ENCODE measurements around the gene IL1RAP.
"Not testable (repeated sequence)": the region's sequence is repeated elsewhere in the genome, so short reads cannot be mapped to it uniquely, and the experiment has no call there.

The IL1RAP gene

DNA sequence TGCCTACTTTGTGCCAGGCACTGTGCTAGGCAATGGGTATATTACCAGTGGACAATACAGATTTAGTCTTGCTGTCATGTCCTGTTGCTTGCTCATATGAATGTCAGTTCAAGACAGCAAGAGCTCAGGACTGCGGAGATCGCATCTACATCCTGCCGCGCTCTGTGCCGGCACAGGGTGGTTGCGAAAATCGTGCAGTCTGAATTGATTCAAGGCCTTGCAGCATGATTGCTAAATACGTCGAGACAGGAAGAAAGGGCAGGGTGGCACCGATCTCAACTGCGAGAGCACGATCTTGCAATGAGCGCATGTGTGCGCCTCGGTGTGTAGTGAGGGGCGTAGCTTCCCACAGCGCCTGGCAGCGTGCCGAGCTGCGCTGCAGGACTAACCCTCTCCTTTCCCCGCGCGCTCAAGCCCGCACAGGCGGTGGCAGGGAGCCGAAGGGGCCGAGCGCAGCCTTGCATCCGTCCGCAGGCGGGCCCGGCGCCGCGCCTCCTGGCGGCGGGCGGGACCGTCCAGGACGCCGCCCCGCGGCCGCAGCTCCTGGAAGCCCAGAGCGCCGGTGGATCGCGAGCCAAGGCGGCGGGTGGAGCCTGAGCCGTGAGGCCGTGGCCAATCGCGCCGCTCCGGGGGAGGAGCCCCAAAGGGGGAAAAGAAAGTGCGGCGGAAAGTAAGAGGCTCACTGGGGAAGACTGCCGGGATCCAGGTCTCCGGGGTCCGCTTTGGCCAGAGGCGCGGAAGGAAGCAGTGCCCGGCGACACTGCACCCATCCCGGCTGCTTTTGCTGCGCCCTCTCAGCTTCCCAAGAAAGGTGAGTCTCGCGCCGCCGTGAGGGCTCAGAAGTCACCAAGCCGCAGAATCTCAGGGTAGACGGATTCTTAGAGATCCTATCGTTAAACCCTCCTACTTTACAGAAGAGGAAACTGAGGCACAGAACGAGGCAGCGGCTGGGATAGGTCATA, at the start of gene IL1RAP:
Gene IL1RAP (plus strand): TSS at position 677 of the 962 bp plus-strand sequence. CDS start 50,205 bp downstream, outside the sequence.
- peak; percentile 90 to 95 for DNase-seq

DNA sequence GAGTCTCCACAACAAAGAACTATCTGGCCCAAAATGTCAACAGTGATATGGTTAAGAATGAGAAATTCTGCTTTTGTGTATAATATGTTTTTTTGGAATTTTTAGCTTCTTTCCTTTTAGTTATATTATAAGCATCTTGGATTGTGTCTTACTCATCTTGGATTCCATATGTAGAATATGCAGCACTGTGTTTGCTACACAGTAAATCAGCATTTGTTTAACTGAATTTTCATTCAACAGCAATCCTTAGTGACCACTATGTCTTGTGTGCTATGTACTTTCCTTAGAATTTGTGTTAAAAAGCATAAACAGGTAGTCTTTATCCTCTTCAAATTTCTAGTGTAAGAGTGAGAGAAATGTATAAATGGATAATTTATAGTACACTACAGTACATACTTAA, 46.0 kb upstream of the IL1RAP start:
- no peak for DNase-seq

DNA sequence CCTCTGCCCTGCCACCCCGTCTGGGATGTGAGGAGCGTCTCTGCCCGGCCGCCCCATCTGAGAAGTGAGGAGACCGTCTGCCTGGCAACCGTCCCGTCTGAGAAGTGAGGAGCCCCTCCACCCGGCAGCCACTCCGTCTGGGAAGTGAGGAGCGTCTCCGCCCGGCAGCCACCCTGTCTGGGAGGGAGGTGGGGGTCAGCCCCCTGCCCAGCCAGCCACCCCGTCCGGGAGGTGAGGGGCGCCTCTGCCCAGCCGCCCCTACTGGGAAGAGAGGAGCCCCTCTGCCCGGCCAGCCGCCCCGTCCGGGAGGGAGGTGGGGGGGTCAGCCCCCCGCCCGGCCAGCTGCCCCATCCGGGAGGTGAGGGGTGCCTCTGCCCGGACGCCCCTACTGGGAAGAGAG, 40.6 kb upstream of the IL1RAP start:
- DNase-seq, result not testable (repeated sequence)

DNA sequence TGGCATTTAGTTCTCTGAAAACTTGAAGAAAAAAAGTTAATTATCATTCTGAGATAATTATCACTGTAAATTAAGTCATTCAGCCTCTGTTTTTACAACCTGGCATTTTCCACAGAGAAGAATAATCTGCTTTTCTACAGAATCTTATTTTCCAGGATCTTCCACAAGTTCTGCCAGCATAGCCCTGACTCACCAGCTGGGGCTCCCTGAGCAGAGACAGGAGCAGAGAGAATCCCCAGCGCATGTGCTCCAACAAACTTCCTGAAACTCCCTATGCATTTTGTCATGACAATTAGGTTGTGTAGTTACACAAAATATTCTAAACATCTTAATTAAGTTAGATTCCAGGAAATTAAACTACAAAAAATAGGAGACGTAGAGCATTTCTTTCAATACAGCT, 32.1 kb upstream of the IL1RAP start:
- DNase-seq, result no peak

DNA sequence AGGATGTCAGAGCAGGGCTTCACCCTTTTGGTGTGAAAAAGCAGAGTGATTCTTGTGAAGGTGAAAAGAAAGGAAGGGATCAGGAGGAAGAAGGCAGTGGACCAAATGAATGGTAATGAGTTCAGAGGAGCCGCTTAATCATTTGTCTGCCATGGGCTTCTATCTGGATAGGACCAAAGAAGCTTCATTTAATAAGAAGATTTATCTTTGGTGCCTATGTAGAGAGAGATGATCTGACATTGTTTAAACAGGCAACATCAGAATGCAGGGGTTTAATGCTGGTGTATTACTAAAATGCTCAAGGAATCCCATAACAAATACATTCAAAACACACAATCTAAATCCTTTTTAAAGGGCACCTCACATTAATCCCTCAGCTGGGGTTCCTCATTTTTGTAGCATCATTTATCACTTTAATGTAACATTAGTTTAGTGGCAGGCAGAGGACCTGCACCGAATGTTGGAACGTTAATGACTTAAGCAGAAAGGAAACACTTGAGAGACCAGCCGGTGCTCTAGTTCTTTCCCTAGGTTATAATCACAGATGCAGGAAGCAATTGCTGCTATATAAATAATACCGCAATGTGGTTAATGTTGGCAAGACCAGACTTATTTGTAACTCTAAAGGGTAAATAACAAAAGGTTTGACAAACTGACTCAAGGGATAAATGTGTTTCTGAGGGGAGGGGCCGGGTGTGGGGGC, 27.9 kb upstream of the IL1RAP start:
- peak; percentile 82 to 94 for DNase-seq

DNA sequence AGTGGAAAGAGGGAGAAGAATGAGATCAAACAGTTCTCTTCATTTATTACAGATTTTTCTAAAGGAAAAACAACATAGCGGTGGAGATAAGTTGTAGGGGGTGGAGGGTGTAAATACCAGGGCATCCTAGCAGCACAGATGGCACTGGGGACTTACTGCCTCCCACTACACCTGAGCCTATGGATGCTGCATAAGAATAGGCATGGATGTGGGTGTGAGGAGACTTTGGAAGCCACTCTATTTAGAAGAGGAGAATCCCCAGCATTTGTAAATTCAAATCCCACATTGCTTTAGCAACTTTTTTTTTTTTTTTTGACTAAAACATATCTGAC, 27.4 kb upstream of the IL1RAP start:
- DNase-seq, result peak; percentile 68 to 83

GRCh38 chr3:190486908-190487607, 26.8 kb upstream of the IL1RAP start:
- DNase-seq, result peak; percentile 34 to 76

DNA sequence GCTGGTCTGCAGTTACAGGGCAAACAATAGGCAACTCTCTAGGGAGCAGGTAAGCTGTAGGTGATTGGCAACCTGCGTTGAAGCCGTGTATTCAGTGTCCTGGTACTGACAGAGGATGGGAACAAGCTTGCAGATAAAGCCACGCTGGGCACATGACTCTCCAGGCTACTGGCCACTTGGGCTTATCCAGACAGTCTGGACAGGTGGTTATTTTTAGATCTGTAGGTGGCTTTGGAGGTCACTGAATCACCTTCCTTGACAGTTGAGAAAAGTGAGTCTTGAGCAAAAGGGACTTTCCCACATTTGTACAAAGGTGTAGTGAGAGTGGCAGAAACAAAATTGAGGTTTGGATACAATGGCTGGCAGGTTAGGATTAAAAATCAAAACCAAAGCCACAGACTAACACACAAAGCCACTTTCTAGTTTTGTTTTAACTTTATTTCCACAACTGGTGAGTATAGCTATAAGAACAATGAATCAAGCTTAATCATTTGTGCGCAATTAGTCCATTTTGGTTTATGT, 22.3 kb upstream of the IL1RAP start:
- DNase-seq, result no peak

- no peak for DNase-seq
Observed at GRCh38 chr3:190492129-190492528, 21.8 kb upstream of the IL1RAP start.

GRCh38 chr3:190492966-190493365, 20.9 kb upstream of the IL1RAP start:
- peak in 1 of 2 experiments; percentile 33 for DNase-seq

DNA sequence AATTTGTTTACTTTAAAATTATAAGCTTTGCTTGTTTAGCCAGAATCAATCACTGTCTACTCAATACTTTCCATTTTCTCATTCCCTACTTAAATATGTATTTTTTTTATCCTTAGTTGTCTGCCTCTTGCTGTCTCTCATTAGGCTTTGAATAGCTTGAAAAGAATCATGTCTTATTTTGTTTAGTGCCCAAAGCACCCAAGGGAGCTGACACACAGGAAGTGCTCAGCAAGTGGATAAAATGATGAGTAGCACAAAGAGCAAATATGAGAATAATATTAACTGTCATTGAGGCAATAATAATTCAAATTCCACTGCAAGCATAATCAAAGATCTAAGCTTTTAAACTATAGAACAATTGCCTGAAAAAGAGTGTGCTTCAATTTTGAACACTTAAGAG, 19.0 kb upstream of the IL1RAP start:
- DNase-seq, result no peak

GRCh38 chr3:190495354-190495753, 18.5 kb upstream of the IL1RAP start:
- DNase-seq, result no peak

- DNase-seq, result no peak
Observed at GRCh38 chr3:190495796-190496195, 18.1 kb upstream of the IL1RAP start.

GRCh38 chr3:190496859-190497258, 17.0 kb upstream of the IL1RAP start:
- DNase-seq, result no peak

- peak; percentile 7 to 52 for DNase-seq
Observed at GRCh38 chr3:190497811-190498210, 16.1 kb upstream of the IL1RAP start.

- DNase-seq, result no peak
Observed at GRCh38 chr3:190498293-190498692, 15.6 kb upstream of the IL1RAP start.

- no peak for DNase-seq
Observed at GRCh38 chr3:190499122-190499521, 14.8 kb upstream of the IL1RAP start.

DNA sequence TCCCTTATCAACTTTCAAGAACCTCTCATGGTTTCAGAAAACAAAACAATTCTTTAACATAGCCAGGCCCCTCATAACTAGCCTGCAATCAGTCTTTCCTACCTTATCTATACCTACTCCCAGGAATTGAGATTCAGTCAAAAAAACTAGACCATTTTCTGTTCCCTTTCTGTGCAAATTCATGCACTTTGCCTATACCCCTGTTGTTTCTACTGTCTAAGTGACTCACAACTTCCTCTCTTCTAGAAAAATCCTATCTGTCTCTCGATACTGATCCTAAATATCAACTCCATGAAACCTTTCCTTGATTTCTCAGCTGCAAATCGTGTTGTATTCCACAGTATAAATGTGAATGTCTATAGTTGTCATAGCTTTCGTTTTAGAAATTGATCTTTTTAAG, 10.9 kb upstream of the IL1RAP start:
- DNase-seq, result no peak

- DNase-seq, result peak; percentile 24 to 72
Observed at GRCh38 chr3:190504354-190505125, 9.3 kb upstream of the IL1RAP start.

GRCh38 chr3:190505381-190506003, 8.4 kb upstream of the IL1RAP start:
- no peak for DNase-seq

DNA sequence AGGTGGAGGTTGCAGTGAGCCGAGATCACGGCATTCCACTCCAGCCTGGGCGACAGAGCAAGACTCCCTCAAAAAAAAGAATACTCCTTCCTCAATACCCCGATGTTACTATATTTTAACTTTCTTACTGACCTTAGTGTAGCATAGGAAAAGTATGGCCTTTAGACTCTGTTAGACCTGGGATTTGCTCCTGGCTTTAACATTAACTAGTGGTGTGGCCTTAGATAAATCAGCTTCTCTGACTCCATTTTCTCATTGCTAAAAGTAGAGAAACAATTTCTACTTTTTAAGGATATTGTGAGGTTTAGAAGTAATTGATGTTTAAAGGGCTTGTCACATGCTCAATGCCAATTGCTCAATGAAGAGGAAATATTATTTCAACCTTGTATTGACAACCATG, 7.6 kb upstream of the IL1RAP start:
- no peak for DNase-seq

GRCh38 chr3:190512666-190513065, 1.2 kb upstream of the IL1RAP start:
- no peak for DNase-seq
